PC-9 (cell line): Measurements from ENCODE around the gene STK32B. TPM values are rescaled to one million over a fixed set of nuclear protein-coding genes. Genes with fewer than 3 reads are reported as not detected.

ENCODE experiments used
- BruUV-seq: library from RNA; stranded (reverse); fragments of 400-500 nt; replicated peaks from 2 replicates; lab custom pipeline; 2021; lab: Mats Ljungman, UMichigan
- CTCF ChIA-PET: fragments of 300-600 bp; sonication (Branson Sonifier 250); formaldehyde crosslinking; loops from one replicate; lab custom pipeline; 2022; ENCODE audit warnings: antibody characterized with exemption; lab: Charles Lee
- POLR2A ChIA-PET: fragments of 300-600 bp; sonication (Branson Sonifier 250); formaldehyde crosslinking; loops from one replicate; lab custom pipeline; 2022; ENCODE audit warnings: antibody characterized with exemption; ENCODE audit not compliant: unreplicated experiment; lab: Charles Lee
- DNase-seq, 2 experiments: peaks; one replicate each; pipeline versions ENCODE4 v3.0.0 to v3.0.0-alpha.2; 2015 to 2022; ENCODE audit warnings: mixed read lengths in 1 of 2
- H2AFZ ChIP-seq: fragments of 200-600 bp; sonication (generic); 2 replicates; pipeline ENCODE4 v1.8.1; 2017; ENCODE audit warnings: antibody characterized with exemption
- H3F3A ChIP-seq: fragments of 200-600 bp; sonication (generic); 2 replicates; pipeline ENCODE4 v1.8.1; 2017; ENCODE audit warnings: antibody characterized with exemption, mild to moderate bottlenecking, low read depth; ENCODE audit not compliant: insufficient read depth
- H3K27ac ChIP-seq: fragments of 200-600 bp; sonication (generic); 2 replicates; pipeline ENCODE4 v1.6.1; 2016; ENCODE audit warnings: mixed run types
- H3K27me3 ChIP-seq: fragments of 200-600 bp; sonication (generic); 2 replicates; pipeline ENCODE4 v1.6.1; 2016; ENCODE audit warnings: low read depth, mixed run types; ENCODE audit not compliant: insufficient read depth
- H3K36me3 ChIP-seq: fragments of 200-600 bp; sonication (generic); 2 replicates; pipeline ENCODE4 v1.6.1; 2016; ENCODE audit warnings: low read depth, mixed run types
- H3K4me1 ChIP-seq: fragments of 200-600 bp; sonication (generic); replicated peaks from 2 replicates; pipeline ENCODE4 v1.6.1; 2016; ENCODE audit warnings: mixed run types; ENCODE audit not compliant: insufficient read depth
- H3K4me2 ChIP-seq: fragments of 200-600 bp; sonication (generic); 2 replicates; pipeline ENCODE4 v1.6.1; 2017; ENCODE audit warnings: mixed run types
- H3K4me3 ChIP-seq: fragments of 200-600 bp; sonication (generic); 2 replicates; pipeline ENCODE4 v1.6.1; 2016; ENCODE audit warnings: mixed run types
- H3K79me2 ChIP-seq: fragments of 200-600 bp; sonication (generic); 2 replicates; pipeline ENCODE4 v1.6.1; 2017; ENCODE audit warnings: low read depth, mixed run types
- H3K9me2 ChIP-seq: fragments of 200-600 bp; sonication (generic); 2 replicates; pipeline ENCODE4 v1.8.1; 2017; ENCODE audit warnings: mild to moderate bottlenecking; ENCODE audit not compliant: insufficient read depth
- H3K9me3 ChIP-seq: fragments of 200-600 bp; sonication (generic); 2 replicates; pipeline ENCODE4 v1.8.1; 2016; ENCODE audit warnings: low read depth; ENCODE audit not compliant: insufficient read depth
- H4K20me1 ChIP-seq: fragments of 200-600 bp; sonication (generic); 2 replicates; pipeline ENCODE4 v1.8.1; 2017; ENCODE audit not compliant: insufficient read depth
- CTCF ChIP-seq: fragments of 200-600 bp; sonication (generic); conservative IDR thresholded peaks from 2 replicates; pipeline ENCODE4 v1.6.1; 2017; ENCODE audit warnings: mixed run types, antibody characterized with exemption, mild to moderate bottlenecking, moderate library complexity
- EZH2 ChIP-seq: fragments of 200-600 bp; sonication (generic); IDR thresholded peaks from 2 replicates; pipeline ENCODE4 v1.8.0; 2017; ENCODE audit warnings: antibody characterized with exemption, low read depth
- intact Hi-C: fragments of 100-400 bp; cut with micrococcal nuclease; formaldehyde crosslinking; loops from one replicate; pipeline ENCODE4 v1.10.0; 2022; ENCODE audit not compliant: unreplicated experiment
- total RNA-seq: library from RNA; stranded (reverse); gene quantifications from 2 replicates; pipeline ENCODE4 v1.2.3, GENCODE V29; 2021

Gene STK32B
- total RNA-seq, 1 experiment from 2014 or later = not detected

DNA sequence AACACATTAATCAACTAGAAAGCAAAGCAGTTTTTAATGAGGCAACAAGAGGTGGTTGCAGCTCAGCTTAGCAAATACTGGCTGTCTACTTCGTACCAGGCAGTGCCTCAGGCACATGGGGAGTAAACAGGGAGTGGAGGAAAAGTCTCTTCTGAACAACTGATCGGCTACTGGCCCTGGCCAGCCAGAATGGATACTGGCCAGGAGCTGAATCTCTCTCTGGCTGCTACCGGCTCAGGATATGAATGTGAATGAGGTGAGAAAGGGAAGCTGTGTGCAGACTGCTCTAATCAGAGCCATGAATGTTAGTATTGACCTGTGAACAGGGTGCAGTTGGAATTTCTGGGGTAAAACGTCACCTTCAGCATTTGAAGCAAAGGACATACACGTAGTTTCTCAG lies 77.3 kb downstream of the STK32B start:
- H3K4me3 ChIP-seq = no peak overlapping the region
- intact Hi-C loops = no loop called here
- no peaks in the 10 kb centered on the region for H4K20me1 ChIP-seq
- H3K4me2 ChIP-seq = no peak overlapping the region
- H3K4me1 ChIP-seq = no peaks in the 10 kb centered on the region
- DNase-seq = no peak
- CTCF ChIA-PET = no interaction called here
- H3K9me2 ChIP-seq = no peaks in the 10 kb centered on the region
- no peaks in the 10 kb centered on the region for H3K9me3 ChIP-seq
- no peaks in the 10 kb centered on the region for H3F3A ChIP-seq
- H3K36me3 ChIP-seq = no peaks in the 10 kb centered on the region
- H3K79me2 ChIP-seq = no peaks in the 10 kb centered on the region
- TF ChIP-seq EZH2 (no peak), CTCF (no peak)
- H2AFZ ChIP-seq = no peak overlapping the region
- POLR2A ChIA-PET = no interaction called here
- peaks cover 33% of the 10 kb centered on the region; the same call in 1 of the 2 replicates for H3K27me3 ChIP-seq
- no TSS peak for BruUV-seq
- no peak overlapping the region for H3K27ac ChIP-seq

DNA sequence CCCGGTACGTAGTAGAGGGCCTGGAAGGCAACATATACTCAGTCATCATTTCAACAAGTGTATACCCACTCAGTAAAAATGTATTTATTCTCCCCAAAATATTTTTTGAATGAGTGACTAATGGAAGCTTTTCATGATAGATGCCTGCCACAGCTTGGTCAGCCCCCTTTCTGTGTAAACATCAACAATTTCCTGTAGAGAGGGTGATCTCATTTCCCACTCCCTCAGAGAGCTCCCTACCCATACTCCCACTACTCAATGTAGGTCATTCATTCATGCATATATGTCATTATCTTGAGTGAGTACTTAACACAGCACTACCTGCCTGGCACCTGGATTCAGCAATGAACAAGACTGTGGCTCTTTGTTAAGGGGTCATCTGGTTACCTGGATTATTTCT lies 81.9 kb downstream of the STK32B start:
- POLR2A ChIA-PET = no interaction called here
- Histone ChIP-seq H3K27me3 (peaks cover 14% of the 10 kb centered on the region; the same call in 1 of the 2 replicates), H3K9me3 (no peaks in the 10 kb centered on the region), H3K36me3 (no peaks in the 10 kb centered on the region), H3K9me2 (no peaks in the 10 kb centered on the region), H3K4me1 (no peaks in the 10 kb centered on the region), H3K4me3 (no peak overlapping the region), H3K79me2 (no peaks in the 10 kb centered on the region), H3F3A (no peaks in the 10 kb centered on the region), H3K27ac (no peak overlapping the region), H3K4me2 (no peak overlapping the region), H2AFZ (no peak overlapping the region), H4K20me1 (no peaks in the 10 kb centered on the region)
- CTCF ChIA-PET = no interaction called here
- BruUV-seq = no TSS peak
- intact Hi-C loops = no loop called here
- no peak for DNase-seq
- TF ChIP-seq EZH2 (no peak), CTCF (no peak)

DNA sequence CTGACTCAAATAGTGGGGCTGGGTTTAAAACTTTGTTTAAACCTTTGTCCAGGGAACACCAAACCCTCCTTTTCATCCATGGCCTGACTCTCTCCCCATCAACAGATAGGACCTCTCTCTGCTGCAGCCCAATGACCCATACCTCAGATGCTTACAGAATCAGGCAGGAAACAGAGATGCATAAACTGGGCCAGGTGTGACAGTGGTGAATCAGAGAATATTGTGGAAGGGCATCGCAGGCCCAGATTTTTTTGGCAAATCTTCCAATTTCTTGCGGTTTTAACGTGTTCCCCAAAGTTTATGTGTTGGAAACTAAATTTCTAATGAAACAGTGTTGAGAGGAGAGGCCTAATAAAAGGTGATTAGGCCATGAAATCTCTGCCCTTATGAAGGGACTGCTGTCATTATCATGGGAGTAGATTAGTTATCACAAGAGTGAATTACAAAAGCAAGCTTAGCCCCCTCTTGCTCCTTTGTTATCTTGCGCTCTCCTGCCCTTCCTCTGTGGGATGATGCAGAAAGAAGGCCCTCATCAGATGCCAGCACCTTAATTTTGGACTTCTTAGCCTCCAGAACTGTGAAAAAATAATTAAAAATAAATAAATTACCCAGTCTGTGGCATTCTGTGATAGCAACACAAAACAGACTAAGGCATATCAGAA lies 82.8 kb downstream of the STK32B start:
- Histone ChIP-seq H3K9me2 (no peaks in the 10 kb centered on the region), H3K4me3 (no peak overlapping the region), H3K27ac (no peak overlapping the region), H2AFZ (no peak overlapping the region), H4K20me1 (no peaks in the 10 kb centered on the region), H3K36me3 (no peaks in the 10 kb centered on the region), H3F3A (no peaks in the 10 kb centered on the region), H3K4me1 (no peaks in the 10 kb centered on the region), H3K27me3 (peaks cover 7% of the 10 kb centered on the region; the same call in 1 of the 2 replicates), H3K79me2 (no peaks in the 10 kb centered on the region), H3K9me3 (no peaks in the 10 kb centered on the region), H3K4me2 (no peak overlapping the region)
- BruUV-seq = no TSS peak
- intact Hi-C loops = no loop called here
- DNase-seq = no peak
- ChIA-PET CTCF (no interaction called here), POLR2A (no interaction called here)
- TF ChIP-seq CTCF (no peak), EZH2 (no peak)
